ENCODE measurements around the gene CTSZ.
"Not testable (repeated sequence)": the region's sequence is repeated elsewhere in the genome, so short reads cannot be mapped to it uniquely, and the experiment has no call there.

CTSZ gene

GRCh38 chr20:59001068-59001448, 6.0 kb downstream of the CTSZ start:
- in situ Hi-C loops (cut with MboI; ENCODE audit: low sequenced_read_pairs): no loop called here

- in situ Hi-C loops (cut with MboI; ENCODE audit: low sequenced_read_pairs): no loop called here
Observed at GRCh38 chr20:59000326-59000725, 6.7 kb downstream of the CTSZ start.

- in situ Hi-C loops (cut with MboI; ENCODE audit: low sequenced_read_pairs): no loop called here
Observed at GRCh38 chr20:58998656-58999055, 8.4 kb downstream of the CTSZ start.

- in situ Hi-C loops (cut with MboI; ENCODE audit: low sequenced_read_pairs): no loop called here
Observed at GRCh38 chr20:58997141-58997770, 9.8 kb downstream of the CTSZ start.

- in situ Hi-C loops (cut with MboI; ENCODE audit: low sequenced_read_pairs): no loop called here
Observed at GRCh38 chr20:58996226-58996611, 10.8 kb downstream of the CTSZ start.

- in situ Hi-C loops (cut with MboI; ENCODE audit: low sequenced_read_pairs): no loop called here
Observed at GRCh38 chr20:58995461-58996225, 11.4 kb downstream of the CTSZ start.

GRCh38 chr20:58994390-58995159, 12.5 kb downstream of the CTSZ start:
- in situ Hi-C loops (cut with MboI; ENCODE audit: low sequenced_read_pairs): no loop called here

GRCh38 chr20:58993332-58994248, 13.5 kb downstream of the CTSZ start:
- in situ Hi-C loops (cut with MboI; ENCODE audit: low sequenced_read_pairs): no loop called here

GRCh38 chr20:58992911-58993310, 14.1 kb downstream of the CTSZ start:
- in situ Hi-C loops (cut with MboI; ENCODE audit: low sequenced_read_pairs): no loop called here

GRCh38 chr20:58991715-58992114, 15.3 kb downstream of the CTSZ start:
- in situ Hi-C loops (cut with MboI; ENCODE audit: low sequenced_read_pairs): no loop called here

GRCh38 chr20:58990651-58991445, 16.2 kb downstream of the CTSZ start:
- in situ Hi-C loops (cut with MboI; ENCODE audit: low sequenced_read_pairs): no loop called here

GRCh38 chr20:58989196-58989595, 17.9 kb downstream of the CTSZ start:
- in situ Hi-C loops (cut with MboI; ENCODE audit: low sequenced_read_pairs): no loop called here

- in situ Hi-C loops (cut with MboI; ENCODE audit: low sequenced_read_pairs): no loop called here
Observed at GRCh38 chr20:58988565-58988882, 18.5 kb downstream of the CTSZ start.

- in situ Hi-C loops (cut with MboI; ENCODE audit: low sequenced_read_pairs): no loop called here
Observed at GRCh38 chr20:58987790-58988564, 19.1 kb downstream of the CTSZ start.

- in situ Hi-C loops (cut with MboI; ENCODE audit: low sequenced_read_pairs): no loop called here
Observed at GRCh38 chr20:58986968-58987517, 20.0 kb downstream of the CTSZ start.

GRCh38 chr20:58986286-58986967, 20.6 kb downstream of the CTSZ start:
- in situ Hi-C loops (cut with MboI; ENCODE audit: low sequenced_read_pairs): no loop called here

GRCh38 chr20:58985656-58986055, 21.4 kb downstream of the CTSZ start:
- in situ Hi-C loops (cut with MboI; ENCODE audit: low sequenced_read_pairs): no loop called here

- in situ Hi-C loops (cut with MboI; ENCODE audit: low sequenced_read_pairs): no loop called here
Observed at GRCh38 chr20:58984691-58985090, 22.4 kb downstream of the CTSZ start.

GRCh38 chr20:58983115-58983468, 24.0 kb downstream of the CTSZ start:
- in situ Hi-C loops (cut with MboI; ENCODE audit: low sequenced_read_pairs): not testable (repeated sequence)
